Mammary epithelial cell (primary cell): ENCODE data around the gene PTPRC.

Experiments
- CTCF ChIP-seq, 2 donors: IDR thresholded peaks in 1 of 2; conservative IDR thresholded peaks in 1 of 2; 2 replicates each; pipeline ENCODE4 v1.5.1; 2011 to 2012; ENCODE audit warnings: inconsistent platforms in 2 of 2, low read length in 2 of 2, mild to moderate bottlenecking in 2 of 2, control low read depth in 1 of 2, low read depth in 1 of 2; ENCODE audit not compliant: insufficient read depth in 1 of 2; ENCODE audit errors: extremely low read depth in 1 of 2
- EZH2 ChIP-seq: IDR thresholded peaks from 2 replicates; pipeline ENCODE4 v1.6.1; 2012; ENCODE audit warnings: low read length, inconsistent platforms, borderline replicate concordance

DNA sequence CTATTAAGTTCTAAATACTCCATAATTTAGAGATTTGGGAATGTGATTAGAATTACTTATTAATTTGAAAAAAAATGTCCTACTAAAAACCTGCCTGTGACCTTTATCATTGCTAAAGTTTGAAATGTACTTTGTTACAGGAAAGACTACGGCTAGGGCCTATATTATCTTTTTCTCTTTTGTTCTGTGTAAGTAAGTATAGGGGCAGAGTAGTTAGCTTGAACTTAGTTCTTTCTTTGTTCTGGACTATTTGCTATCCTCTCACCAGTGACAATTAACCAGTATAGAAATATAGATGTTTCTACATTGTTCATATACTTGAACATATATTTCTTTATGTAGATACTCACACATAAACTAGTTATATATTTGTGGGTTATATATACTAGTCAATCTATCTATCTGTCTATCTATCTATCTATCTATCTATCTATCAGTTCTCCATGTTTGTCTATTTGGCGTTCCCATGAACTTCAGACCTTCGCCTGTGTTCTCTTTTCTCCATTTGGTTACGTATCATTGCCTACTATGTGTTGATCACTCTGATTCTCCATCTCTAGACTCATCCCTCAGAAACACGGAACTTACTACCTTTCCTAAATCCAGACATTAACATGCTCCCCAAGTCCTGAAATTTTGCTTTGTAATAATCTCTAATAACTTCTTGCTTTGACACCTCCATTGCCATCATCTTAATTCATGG is 3.3 kb downstream of the PTPRC start:
- no peak for TF ChIP-seq CTCF (conservative IDR thresholded peaks at IDR 0.05 in 1 of 2, IDR thresholded peaks at IDR 0.05 in 1 of 2; ENCODE audit: extremely low read depth in 1 of 2, insufficient read depth in 1 of 2, low read depth in 1 of 2, low read length in 2 of 2)
- TF ChIP-seq EZH2 = no peak
